DMS79 (cell line): ENCODE data around the gene IL10.

Experiments
- DNase-seq: peaks from one replicate; lab custom pipeline; 2025; lab: John Stamatoyannopoulos, UW

Gene IL10

DNA sequence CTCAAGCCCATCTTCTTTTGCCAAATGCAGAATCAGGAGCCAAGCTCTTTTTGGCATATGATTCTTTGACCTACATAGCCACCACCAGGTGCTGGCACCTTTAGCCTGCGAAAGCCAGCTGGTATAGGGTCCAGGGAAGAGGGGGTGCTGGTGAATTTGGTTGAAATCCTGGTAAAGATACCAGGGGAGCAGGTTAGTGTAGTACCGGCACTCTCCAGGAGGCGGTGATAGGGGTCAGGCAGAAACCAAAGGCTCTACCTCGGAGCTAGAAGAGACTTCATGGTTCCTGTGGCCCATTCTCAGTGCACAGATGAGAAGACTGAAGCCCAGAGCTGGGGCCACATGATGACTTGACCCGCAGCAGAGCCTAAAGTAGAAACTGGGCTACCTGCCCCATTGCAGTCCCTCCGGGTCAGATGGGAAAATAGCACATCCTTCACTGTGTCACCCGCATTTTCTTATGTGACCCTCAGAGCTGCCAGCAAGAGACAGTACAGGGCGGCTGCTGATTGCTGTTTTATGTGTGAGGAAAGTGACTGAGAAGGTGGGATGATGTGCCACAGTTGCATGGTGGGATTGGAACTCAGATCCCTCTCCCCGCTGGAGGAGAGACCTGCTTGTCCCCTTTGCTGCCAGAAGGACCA, 37.7 kb downstream of the IL10 start:
- no peak for DNase-seq

DNA sequence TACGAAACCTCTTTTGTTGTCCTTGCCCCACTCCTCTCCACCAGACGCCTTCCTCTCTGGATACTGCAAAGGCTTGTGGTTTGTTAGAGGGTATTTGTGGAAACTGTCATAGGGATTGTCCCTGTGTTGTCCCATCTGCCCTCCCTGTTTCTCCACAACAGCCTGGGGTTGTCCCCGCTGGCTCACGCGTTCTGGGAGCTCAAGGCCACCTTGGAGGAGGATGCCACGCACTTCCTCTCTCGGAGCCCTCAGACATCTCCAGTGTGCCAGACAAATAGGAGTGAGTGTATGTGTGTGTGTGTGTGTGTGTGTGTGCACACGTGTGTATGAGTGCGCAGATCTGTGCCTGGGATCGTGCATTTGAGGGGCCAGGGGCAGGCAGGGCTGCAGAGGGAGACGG, 39.3 kb downstream of the IL10 start:
- DNase-seq = no peak

DNA sequence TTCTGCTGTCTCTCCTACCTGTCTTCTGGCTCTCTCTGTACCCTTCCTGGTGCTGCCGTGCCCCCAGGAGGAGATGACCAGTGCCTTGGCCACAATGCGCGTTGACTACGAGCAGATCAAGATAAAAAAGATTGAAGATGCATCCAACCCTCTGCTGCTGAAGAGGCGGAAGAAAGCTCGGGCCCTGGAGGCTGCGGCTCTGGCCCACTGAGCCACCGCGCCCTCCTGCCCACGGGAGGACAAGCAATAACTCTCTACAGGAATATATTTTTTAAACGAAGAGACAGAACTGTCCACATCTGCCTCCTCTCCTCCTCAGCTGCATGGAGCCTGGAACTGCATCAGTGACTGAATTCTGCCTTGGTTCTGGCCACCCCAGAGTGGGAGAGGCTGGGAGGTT, 39.8 kb downstream of the IL10 start:
- no peak for DNase-seq

DNA sequence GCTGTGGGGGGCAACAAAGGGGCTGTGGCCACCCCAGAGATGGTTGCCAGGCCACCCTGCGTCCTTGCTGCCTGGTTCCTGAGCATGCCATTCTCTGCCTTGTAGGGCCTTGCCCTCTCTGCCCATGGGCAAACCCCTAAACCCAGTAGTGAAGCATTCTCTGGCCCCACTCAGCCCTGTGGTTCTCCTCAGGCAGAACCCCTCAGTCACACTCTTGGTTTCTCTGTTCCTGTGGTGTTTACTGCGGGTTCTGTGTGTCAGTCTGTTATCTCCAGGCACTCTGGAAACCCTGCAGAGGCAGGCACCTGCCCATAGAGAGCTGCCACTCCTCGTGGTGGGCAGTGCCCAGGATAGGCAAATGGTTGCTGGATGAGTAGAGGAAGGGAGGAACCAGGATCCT, 42.8 kb downstream of the IL10 start:
- no peak for DNase-seq

DNA sequence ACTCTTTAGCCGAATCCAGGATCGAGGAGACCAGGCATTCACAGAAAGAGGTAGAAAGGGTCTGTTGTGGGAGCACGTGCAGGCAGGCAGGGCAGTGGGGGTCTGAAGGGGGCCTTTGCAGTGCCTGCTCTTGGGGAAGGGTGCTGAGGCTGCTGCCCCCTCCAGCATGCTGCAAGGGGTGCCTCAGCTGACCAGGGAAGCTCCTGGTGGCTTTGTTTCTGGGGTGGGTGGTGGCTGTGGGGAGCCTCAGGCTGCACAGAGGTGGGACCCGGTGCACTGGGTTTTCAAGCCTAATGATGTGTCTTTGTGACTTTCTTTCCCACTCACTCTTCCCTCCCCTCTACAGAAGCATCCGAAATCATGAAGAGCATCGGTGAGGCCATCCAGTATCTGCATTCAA, 43.2 kb downstream of the IL10 start:
- DNase-seq = no peak

DNA sequence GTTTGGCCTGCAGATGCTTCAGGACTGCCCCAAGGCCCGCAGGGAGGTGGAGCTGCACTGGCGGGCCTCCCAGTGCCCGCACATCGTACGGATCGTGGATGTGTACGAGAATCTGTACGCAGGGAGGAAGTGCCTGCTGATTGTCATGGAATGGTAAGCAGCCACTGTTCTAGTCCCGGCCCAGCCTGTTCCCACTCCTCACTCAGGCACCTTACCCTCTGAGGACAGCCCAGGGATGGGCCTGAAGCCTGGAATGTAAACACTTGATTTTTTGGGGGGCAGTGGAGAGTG, 43.7 kb downstream of the IL10 start:
- DNase-seq = no peak

DNA sequence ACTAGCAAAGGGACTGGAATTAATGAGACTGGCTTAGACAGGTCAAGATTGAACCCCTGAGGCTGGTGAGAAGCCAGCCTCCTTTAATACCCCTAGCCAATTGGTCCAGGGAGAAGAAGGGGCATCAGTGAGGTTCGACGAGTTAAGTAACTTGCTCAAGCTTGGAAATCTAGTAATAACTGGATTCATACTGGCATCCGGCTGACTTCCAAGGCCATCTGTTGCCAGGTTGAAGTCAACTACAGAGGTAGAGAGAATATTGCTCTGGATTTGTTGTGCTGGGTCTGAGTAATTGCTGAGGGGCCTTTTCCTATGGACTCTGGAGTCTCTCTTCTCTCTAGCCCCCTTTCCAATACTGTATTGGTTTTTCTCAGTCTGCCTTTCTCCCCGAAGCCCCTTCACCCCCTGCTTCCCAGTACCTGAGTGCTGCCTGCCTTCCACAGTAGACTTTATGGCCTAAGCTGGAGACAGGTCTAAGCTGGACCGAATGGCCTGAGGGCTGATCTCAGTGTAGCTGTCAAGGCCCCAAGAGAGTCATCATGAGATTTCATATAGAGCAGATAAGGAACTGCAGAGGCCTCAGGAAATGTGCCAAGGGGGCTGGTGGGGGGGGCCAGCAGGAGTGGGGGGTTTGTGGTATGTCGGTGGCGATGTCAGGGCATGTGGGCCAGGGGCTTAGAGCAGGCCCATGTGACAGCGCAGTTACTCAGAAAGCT, 44.2 kb downstream of the IL10 start:
- no peak for DNase-seq

DNA sequence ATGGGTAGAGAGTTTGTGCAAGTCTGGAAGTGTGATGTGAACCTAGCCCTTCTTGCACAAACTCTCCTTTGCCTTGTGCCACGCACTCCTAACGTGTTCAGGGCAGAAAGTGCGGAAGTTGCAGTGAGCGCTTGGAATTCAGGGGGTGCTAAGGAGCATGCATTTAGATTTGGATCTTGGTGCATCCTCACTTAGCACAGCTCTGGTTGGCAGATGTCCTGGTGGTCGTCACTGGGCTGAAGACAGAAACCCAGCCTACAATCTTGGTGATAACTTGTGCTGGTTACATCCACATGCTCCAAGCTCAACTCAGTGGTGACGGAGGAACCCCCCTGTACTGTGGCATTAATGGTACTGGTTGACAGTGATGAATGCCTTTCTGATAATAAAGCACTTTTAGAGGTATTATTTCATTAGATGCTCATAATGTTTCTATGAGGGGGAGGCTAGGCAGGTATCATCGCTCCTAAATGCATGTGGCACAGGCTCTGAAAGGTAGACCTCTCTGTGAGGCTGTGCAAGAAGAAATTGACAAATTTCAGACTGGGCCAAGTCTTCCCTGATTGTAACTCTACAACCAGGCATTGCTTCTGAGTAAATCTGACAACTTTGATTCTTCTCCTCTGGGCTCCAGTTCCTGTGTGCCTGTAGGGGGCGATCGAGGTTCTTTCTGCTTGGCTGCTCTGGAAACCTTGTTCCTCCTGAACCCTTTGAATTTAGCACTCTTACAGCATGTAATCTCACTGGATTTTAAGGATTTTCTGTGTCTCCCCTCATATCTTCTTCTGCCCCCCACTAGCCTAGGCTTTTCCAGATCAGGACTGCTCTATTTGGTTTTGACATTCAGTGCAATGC, 47.0 kb downstream of the IL10 start:
- no peak for DNase-seq

DNA sequence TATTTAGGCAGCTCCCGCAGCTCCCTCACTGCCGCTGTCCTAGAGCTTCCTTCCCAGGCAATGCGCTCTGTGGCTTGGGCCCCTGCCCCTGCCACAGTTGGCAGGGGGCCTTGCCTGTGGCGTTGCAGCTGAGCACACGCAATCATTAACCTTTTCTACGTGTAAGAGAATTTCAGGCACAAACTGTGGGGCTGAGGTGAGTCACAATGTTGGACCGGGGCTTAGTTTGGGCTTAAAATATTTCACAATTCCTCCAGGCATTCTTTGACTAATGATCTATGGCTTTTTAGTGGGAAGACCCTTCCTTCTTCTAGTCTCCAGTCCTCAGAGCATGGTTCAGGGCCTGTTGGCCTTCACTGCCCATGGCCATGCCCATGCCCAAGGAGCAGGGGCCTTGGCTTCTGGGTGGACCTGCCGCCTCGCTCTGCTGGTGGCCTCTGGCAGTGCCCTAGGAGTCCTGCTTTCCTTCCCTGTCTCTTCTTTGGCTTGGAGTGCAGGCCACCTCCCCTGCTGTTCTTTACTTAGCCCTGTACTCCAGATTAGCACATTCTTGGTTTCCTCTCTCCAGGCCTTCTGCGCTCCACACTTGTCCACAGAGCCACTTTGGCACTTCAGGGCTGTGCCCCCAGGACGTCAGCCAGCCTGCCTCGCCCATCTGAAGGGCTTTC, 48.4 kb downstream of the IL10 start:
- DNase-seq = no peak

DNA sequence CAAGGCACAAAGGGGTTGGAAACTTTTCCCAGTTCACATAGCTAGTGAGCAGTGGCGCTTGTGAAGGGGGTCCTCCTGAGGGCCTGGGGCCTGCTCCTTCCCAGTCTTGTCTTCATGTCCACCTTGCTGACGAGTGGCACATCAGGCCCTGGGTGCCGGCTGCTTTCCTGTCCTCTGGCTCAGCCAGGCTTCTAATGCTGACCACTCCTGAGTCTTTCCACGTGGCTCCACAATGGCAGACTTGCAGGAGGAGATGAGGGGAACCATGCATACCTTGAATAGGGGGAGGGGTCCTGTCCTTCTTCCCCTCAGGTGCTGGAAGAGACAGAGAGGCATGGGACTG, 48.9 kb downstream of the IL10 start:
- DNase-seq = no peak

DNA sequence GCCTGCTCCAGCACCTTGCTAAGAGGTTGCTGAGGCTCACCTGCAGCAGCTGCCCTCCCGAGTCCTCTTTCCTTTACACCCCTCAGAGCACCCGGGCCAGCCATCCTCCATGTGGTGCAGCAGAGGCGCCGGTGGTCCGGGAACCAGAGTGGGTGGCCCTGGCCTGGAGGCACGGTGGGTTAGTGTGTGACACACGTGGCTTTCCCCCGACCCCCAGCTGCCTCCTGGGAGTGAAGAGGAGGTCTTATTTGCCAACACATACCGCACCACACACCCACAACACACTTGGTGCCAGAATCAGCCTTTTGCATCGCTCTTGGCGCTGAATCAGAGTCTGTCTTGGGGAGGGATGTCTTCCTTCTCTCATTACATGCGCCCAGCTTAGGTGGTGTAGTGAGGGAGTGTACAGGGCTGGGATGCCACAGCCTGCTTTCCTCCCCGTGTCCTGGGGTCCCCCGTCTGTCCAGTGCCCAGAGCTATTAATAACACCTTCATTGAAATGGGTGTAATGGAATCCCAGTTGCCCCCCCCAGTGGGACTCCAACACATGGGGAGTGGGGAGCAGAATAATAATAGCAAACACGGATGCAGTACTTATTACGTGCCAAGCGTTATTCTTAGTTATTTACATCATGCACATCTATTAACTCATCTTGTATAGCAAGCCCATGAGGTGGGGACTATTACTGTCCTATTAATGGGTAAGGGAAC, 49.4 kb downstream of the IL10 start:
- DNase-seq = no peak

DNA sequence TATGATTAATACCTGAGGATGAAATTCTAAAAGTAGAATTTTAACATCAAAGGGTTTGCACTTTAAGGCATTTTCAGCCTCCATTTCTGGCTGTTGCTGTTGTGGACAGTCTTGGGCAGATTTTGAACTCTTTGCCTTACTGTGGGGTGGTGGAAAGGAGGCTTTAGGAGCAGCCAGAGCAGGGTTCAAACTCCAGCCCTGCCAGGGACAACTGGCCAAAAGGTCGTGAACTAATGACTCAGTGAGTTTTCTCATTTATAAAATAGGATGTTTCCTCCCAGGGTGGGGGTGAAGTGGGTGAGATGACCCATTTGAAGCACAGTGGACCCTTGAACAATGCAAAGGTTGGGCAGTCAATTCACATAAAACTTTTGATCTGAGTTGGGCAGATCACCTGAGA, 50.8 kb downstream of the IL10 start:
- no peak for DNase-seq

DNA sequence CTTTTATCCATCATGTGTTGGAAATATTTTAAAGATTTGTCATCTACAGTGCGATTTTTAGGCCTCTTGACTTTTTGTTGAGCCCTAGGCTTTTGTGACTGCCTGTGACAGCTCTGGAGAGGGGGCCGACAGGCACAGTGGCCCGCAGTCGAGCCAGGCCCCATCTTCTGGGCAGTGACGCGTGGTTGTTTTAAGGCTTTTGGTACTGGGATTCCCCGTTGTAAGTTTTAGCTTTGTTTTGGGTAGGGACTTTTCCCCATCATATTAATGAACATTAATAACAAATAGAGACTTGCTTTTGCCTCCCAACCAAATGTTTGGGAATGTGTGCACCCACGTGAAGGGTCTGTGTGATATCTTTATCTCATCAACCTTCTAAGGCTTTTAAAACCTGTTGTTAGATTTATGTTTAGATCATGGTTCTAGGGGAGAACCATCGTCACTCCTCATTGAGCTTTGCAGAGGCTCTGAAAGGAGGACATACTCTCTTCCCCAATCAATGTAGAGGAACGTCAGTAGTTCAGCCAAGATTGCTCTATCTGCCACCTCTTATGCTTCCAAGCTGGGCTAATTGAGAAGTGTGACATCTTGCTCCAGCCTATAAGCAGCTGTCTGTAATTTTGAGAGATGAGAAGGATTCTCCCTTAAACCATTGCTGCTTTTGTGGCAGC, 53.0 kb downstream of the IL10 start:
- DNase-seq = no peak

DNA sequence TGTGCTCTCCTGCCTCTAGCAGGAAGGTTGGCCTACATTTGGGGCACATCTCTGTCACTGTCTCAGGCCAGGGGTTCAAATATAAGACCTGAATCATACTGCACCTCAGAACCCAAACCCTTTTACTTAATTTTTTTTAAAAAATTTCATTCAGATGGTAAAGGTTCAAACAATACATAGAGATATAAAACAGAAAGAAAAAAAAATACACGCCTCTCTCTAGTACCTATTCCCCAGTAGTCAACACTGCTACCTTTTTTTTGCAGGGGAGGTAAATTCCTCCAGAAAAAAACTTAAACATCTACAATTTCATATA, 54.7 kb downstream of the IL10 start:
- DNase-seq = no peak
